ENCODE measurements around the gene CRACDL.

- TF ChIP-seq CTCF (IDR thresholded peaks at IDR 0.05; ENCODE audit: extremely low read depth in 1 of 2, insufficient read depth in 1 of 2, low read depth in 1 of 2, low read length in 2 of 2), result no peak
- no peak for TF ChIP-seq POLR2A (IDR thresholded peaks at IDR 0.05; ENCODE audit: low read depth, low read length)
- TF ChIP-seq POLR2AphosphoS5 (IDR thresholded peaks at IDR 0.05; ENCODE audit: insufficient read depth, low read depth, low read length), result no peak
- TF ChIP-seq EZH2 (IDR thresholded peaks at IDR 0.05; ENCODE audit: borderline replicate concordance, low read depth, low read length, severe bottlenecking), result no peak
These were observed 163.5 kb downstream of the CRACDL start for GRCh38 chr2:98772536-98772935.
